Measurements from ENCODE around the gene CFAP141.

The CFAP141 gene

GRCh38 chr1:154159554-154159953 is 46.6 kb downstream of the CFAP141 start:
- Histone ChIP-seq H3K4me1 (ENCODE audit: control insufficient read depth, insufficient read depth, low read length) (no peaks in the 10 kb centered on the region), H3K9me3 (replicated peaks; ENCODE audit: low read length) (no peaks in the 10 kb centered on the region), H3K27me3 (ENCODE audit: control insufficient read depth, insufficient read depth, low read length) (no peaks in the 10 kb centered on the region), H3K9ac (ENCODE audit: low read depth, low read length) (no peak overlapping the region), H3K36me3 (ENCODE audit: insufficient read depth, low read length) (peaks cover 91% of the 10 kb centered on the region), H3K4me3 (ENCODE audit: low read length) (no peak overlapping the region), H3K4me2 (ENCODE audit: low read length) (no peak overlapping the region)

DNA sequence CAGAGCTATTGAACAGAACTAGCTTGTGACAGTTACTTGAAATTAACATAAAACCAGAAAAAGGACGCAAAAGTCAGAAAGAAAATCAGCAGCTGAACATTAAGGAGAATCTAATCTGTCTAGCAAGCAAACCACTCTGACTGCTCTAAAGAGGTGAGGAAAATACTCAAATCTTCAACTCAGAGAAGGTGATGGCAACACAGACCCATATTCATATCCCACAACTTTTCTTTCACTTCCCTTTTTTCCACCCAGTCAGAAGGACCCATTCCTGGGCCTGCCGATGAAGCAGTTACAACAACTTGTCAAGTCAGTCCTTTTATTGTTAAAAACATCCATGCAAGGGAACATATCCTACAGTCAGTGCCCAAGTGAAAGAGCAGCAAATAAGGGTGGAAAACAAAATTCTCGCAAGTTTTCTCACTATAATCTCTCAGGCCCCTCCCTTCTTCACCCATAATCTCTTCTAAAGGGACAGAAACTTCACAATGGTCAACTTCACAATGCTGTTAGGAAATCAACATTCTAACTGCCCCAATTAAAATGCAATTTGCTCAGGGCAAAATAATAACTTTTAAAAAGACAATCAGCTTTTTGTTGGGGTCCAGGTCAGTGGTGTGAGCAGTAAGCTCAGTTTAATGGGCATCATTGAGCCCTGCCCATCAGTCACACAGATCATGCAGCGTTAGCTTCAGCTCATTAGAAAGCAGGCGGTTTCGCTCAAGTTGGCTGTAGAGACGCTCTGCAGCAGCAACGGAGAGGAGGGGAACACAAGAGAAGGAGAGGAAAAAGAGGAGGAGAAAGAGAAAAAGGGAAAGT is 47.6 kb downstream of the CFAP141 start:
- peaks cover 85% of the 10 kb centered on the region for H3K36me3 ChIP-seq (ENCODE audit: insufficient read depth, low read length)
- H3K27me3 ChIP-seq (ENCODE audit: control insufficient read depth, insufficient read depth, low read length) = no peaks in the 10 kb centered on the region
- H3K4me2 ChIP-seq (ENCODE audit: low read length) = no peak overlapping the region
- H3K9ac ChIP-seq (ENCODE audit: low read depth, low read length) = no peak overlapping the region
- peaks cover 3% of the 10 kb centered on the region for H3K4me1 ChIP-seq (ENCODE audit: control insufficient read depth, insufficient read depth, low read length)
- no peaks in the 10 kb centered on the region for H3K9me3 ChIP-seq (replicated peaks; ENCODE audit: low read length)
- no peak overlapping the region for H3K4me3 ChIP-seq (ENCODE audit: low read length)

DNA sequence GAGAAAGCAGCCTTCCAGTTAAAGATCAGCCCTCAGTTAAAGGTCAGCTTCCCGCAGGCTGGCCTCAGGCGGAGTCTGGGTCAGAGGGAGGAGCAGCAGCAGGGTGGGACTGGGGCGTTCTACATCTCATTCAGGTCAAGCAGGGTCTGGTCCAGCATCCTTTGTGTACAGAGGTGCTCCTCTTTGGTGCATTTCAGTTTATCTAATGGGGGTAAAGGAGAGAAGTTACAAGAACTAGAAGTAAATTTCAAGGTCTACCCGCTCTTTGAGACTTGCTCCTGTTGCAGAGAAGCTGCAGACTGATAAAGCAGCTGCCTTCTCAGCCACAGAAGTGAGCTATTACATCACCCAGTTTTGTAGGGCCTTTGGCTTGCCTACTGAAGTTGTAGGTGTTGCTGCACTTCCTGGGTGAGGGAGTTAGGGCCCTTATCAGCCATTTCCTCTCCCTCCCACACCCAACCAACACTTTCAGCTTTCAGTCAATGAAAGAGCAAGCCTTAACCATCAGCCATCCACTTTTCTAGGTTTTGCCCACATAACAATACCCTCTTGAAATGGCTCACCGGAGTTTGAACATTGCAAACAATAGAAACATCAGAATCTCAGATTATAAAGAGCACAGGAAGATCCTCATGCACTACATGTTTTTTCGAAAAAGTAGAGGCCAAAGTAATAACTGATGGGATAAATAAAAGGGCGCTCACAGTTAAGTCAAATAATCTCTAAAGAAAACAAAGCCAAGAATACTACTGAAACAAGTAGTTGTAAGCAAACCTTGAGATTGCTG is 48.4 kb downstream of the CFAP141 start:
- H3K4me3 ChIP-seq (ENCODE audit: low read length) = no peak overlapping the region
- no peak overlapping the region for H3K9ac ChIP-seq (ENCODE audit: low read depth, low read length)
- no peaks in the 10 kb centered on the region for H3K27me3 ChIP-seq (ENCODE audit: control insufficient read depth, insufficient read depth, low read length)
- no peak overlapping the region for H3K4me2 ChIP-seq (ENCODE audit: low read length)
- no peaks in the 10 kb centered on the region for H3K9me3 ChIP-seq (replicated peaks; ENCODE audit: low read length)
- H3K36me3 ChIP-seq (ENCODE audit: insufficient read depth, low read length) = peaks cover 78% of the 10 kb centered on the region
- peaks cover 3% of the 10 kb centered on the region for H3K4me1 ChIP-seq (ENCODE audit: control insufficient read depth, insufficient read depth, low read length)

DNA sequence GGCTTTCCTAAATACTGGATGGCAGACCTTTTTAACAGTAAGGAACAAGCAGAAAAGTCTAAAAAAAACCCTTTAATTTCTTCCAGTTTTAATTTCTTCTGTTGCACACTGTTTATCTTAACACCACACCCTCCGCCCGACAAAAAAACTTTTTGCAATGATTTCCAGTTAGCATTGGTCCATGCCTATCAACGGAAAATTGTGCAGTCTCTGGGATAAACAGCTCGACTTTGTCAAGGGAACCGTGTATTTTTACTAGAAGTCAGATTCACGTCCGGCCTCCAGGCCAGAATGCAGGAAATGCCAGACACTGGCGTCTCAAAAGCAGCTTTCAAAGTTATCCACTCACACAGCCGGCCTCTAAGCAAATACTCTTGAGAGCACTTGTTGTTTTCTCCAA is 50.9 kb downstream of the CFAP141 start:
- Histone ChIP-seq H3K9ac (ENCODE audit: low read depth, low read length) (no peak overlapping the region), H3K36me3 (ENCODE audit: insufficient read depth, low read length) (peaks cover 55% of the 10 kb centered on the region), H3K4me2 (ENCODE audit: low read length) (no peak overlapping the region), H3K27me3 (ENCODE audit: control insufficient read depth, insufficient read depth, low read length) (no peaks in the 10 kb centered on the region), H3K9me3 (replicated peaks; ENCODE audit: low read length) (no peaks in the 10 kb centered on the region), H3K4me1 (ENCODE audit: control insufficient read depth, insufficient read depth, low read length) (peaks cover 11% of the 10 kb centered on the region), H3K4me3 (ENCODE audit: low read length) (no peak overlapping the region)

- Histone ChIP-seq H3K9ac (ENCODE audit: low read depth, low read length) (no peak within 1 kb of the TSS), H3K4me2 (ENCODE audit: low read length) (no peak within 1 kb of the TSS), H3K27me3 (ENCODE audit: control insufficient read depth, insufficient read depth, low read length) (no peaks in the 10 kb centered on the region), H3K4me1 (ENCODE audit: control insufficient read depth, insufficient read depth, low read length) (peaks cover 11% of the 10 kb centered on the region), H3K4me3 (ENCODE audit: low read length) (no peak within 1 kb of the TSS), H3K36me3 (ENCODE audit: insufficient read depth, low read length) (peaks cover 49% of the 10 kb centered on the region), H3K9me3 (replicated peaks; ENCODE audit: low read length) (no peaks in the 10 kb centered on the region)
These were observed 51.5 kb downstream of the CFAP141 start, which contains the start of gene NUP210L for GRCh38 chr1:154154534-154155191. NUP210L (minus strand) TSS chr1:154155073.

DNA sequence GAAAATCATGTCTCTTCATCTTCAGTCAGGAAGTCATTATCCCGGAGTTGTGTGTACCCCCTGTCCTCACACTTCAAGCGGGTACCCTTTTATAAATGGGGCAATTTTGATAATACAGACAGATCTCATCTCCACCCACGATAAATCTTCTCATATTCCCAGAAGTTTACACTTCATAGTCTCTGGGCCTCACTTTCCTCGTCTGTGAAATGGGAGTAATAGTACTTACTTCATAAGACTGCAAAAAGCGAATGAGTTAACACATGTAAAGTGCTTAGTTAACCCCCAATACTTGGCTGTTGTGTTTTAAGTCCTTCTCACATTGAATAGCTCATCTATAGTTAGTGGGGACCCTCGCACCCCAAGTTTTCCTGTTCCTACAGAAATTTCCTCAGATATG is 52.1 kb downstream of the CFAP141 start:
- H3K4me3 ChIP-seq (ENCODE audit: low read length) = no peak overlapping the region
- no peaks in the 10 kb centered on the region for H3K9me3 ChIP-seq (replicated peaks; ENCODE audit: low read length)
- H3K4me1 ChIP-seq (ENCODE audit: control insufficient read depth, insufficient read depth, low read length) = peaks cover 11% of the 10 kb centered on the region
- no peak overlapping the region for H3K4me2 ChIP-seq (ENCODE audit: low read length)
- H3K9ac ChIP-seq (ENCODE audit: low read depth, low read length) = no peak overlapping the region
- peaks cover 43% of the 10 kb centered on the region for H3K36me3 ChIP-seq (ENCODE audit: insufficient read depth, low read length)
- no peaks in the 10 kb centered on the region for H3K27me3 ChIP-seq (ENCODE audit: control insufficient read depth, insufficient read depth, low read length)

DNA sequence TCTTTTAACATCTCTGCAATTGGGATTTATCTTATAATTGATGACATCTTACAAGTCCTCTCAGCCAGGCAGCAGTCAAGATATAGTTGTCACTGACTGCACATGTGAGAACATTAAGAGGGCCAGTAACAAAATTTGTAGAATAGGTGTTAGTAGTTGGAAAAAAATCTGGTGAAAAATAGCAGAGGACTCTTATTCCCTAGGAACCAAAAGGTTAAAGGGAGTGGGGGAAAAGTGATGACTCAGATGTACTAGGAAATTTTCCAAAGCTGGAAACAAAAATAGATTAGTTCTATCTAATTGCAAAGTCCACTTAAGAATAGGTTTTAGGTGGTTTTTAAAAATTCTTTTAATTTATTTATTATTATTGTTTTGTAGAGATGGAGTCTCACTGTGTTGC is 54.8 kb downstream of the CFAP141 start:
- H3K4me2 ChIP-seq (ENCODE audit: low read length) = peak overlapping the region; percentile 42
- no peak overlapping the region for H3K4me3 ChIP-seq (ENCODE audit: low read length)
- H3K27me3 ChIP-seq (ENCODE audit: control insufficient read depth, insufficient read depth, low read length) = no peaks in the 10 kb centered on the region
- peaks cover 17% of the 10 kb centered on the region for H3K36me3 ChIP-seq (ENCODE audit: insufficient read depth, low read length)
- H3K9ac ChIP-seq (ENCODE audit: low read depth, low read length) = no peak overlapping the region
- H3K9me3 ChIP-seq (replicated peaks; ENCODE audit: low read length) = no peaks in the 10 kb centered on the region
- H3K4me1 ChIP-seq (ENCODE audit: control insufficient read depth, insufficient read depth, low read length) = peaks cover 15% of the 10 kb centered on the region

Small RNA genes within 50 kb of the gene (small RNA-seq; reads per million reads assigned to genes)
- gene MIR190B = 1.9 reads per million, percentile 63 among the genes with 10 or more reads in this experiment
